Measurements from ENCODE around the gene SLU7. TPM values are rescaled to one million over a fixed set of nuclear protein-coding genes. Genes with fewer than 3 reads are reported as not detected.

The SLU7 gene
- total and polyA plus RNA-seq, 2 donors (not counting 1 experiment from before 2014, with no cell fraction given), result 47.1 to 79.4 TPM

- no peak overlapping the region for H3K27ac ChIP-seq (ENCODE audit: insufficient read depth, low read length)
- H2AFZ ChIP-seq (ENCODE audit: low read length), result no peak overlapping the region
- H3K4me2 ChIP-seq (ENCODE audit: extremely low read depth, insufficient read depth, low read length), result no peak overlapping the region
- H3K9me3 ChIP-seq (ENCODE audit: control insufficient read depth, insufficient read depth, low read depth, low read length), result no peaks in the 10 kb centered on the region
- peaks cover 2% of the 10 kb centered on the region for H3K27me3 ChIP-seq (ENCODE audit: control insufficient read depth, insufficient read depth, low read length)
- H3K79me2 ChIP-seq (ENCODE audit: control insufficient read depth, insufficient read depth, low read length), result no peaks in the 10 kb centered on the region
- no peak for TF ChIP-seq EZH2 (IDR thresholded peaks at IDR 0.05; ENCODE audit: low read length, missing control alignments)
- TF ChIP-seq, protein P1, sequence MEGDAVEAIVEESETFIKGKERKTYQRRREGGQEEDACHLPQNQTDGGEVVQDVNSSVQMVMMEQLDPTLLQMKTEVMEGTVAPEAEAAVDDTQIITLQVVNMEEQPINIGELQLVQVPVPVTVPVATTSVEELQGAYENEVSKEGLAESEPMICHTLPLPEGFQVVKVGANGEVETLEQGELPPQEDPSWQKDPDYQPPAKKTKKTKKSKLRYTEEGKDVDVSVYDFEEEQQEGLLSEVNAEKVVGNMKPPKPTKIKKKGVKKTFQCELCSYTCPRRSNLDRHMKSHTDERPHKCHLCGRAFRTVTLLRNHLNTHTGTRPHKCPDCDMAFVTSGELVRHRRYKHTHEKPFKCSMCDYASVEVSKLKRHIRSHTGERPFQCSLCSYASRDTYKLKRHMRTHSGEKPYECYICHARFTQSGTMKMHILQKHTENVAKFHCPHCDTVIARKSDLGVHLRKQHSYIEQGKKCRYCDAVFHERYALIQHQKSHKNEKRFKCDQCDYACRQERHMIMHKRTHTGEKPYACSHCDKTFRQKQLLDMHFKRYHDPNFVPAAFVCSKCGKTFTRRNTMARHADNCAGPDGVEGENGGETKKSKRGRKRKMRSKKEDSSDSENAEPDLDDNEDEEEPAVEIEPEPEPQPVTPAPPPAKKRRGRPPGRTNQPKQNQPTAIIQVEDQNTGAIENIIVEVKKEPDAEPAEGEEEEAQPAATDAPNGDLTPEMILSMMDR (conservative IDR thresholded peaks at IDR 0.05 in 1 of 2, IDR thresholded peaks at IDR 0.05 in 1 of 2; ENCODE audit: low read depth in 1 of 2, low read length in 2 of 2), result no peak
- no peaks in the 10 kb centered on the region for H4K20me1 ChIP-seq (ENCODE audit: control insufficient read depth, extremely low read depth, insufficient read depth, low read length)
- no peak overlapping the region for H3K4me3 ChIP-seq (replicated peaks in 1 of 4; ENCODE audit: control extremely low read depth in 1 of 4, insufficient read depth in 1 of 4, low read depth in 3 of 4, low read length in 4 of 4)
- no peaks in the 10 kb centered on the region for H3K4me1 ChIP-seq (ENCODE audit: control insufficient read depth, extremely low read depth, insufficient read depth, low read length)
- no peak overlapping the region for H3K9ac ChIP-seq (ENCODE audit: insufficient read depth, low read length)
- no peak for DNase-seq (ENCODE audit: low read depth in 2 of 2)
- no peaks in the 10 kb centered on the region for H3K36me3 ChIP-seq (ENCODE audit: control insufficient read depth, insufficient read depth, low read length)
Observed at GRCh38 chr5:160452795-160453194, 33.9 kb upstream of the SLU7 start.

GRCh38 chr5:160452036-160452435 lies 33.2 kb upstream of the SLU7 start:
- Histone ChIP-seq H4K20me1 (ENCODE audit: control insufficient read depth, extremely low read depth, insufficient read depth, low read length) (no peaks in the 10 kb centered on the region), H3K9ac (ENCODE audit: insufficient read depth, low read length) (no peak overlapping the region), H3K4me3 (replicated peaks in 1 of 4; ENCODE audit: control extremely low read depth in 1 of 4, insufficient read depth in 1 of 4, low read depth in 3 of 4, low read length in 4 of 4) (no peak overlapping the region), H3K4me1 (ENCODE audit: control insufficient read depth, extremely low read depth, insufficient read depth, low read length) (no peaks in the 10 kb centered on the region), H3K27ac (ENCODE audit: insufficient read depth, low read length) (no peak overlapping the region), H3K36me3 (ENCODE audit: control insufficient read depth, insufficient read depth, low read length) (no peaks in the 10 kb centered on the region), H3K27me3 (ENCODE audit: control insufficient read depth, insufficient read depth, low read length) (peaks cover 2% of the 10 kb centered on the region), H3K79me2 (ENCODE audit: control insufficient read depth, insufficient read depth, low read length) (no peaks in the 10 kb centered on the region), H3K9me3 (ENCODE audit: control insufficient read depth, insufficient read depth, low read depth, low read length) (no peaks in the 10 kb centered on the region), H3K4me2 (ENCODE audit: extremely low read depth, insufficient read depth, low read length) (no peak overlapping the region), H2AFZ (ENCODE audit: low read length) (no peak overlapping the region)
- no peak for DNase-seq (ENCODE audit: low read depth in 2 of 2)
- TF ChIP-seq EZH2 (IDR thresholded peaks at IDR 0.05; ENCODE audit: low read length, missing control alignments), result no peak
- TF ChIP-seq, protein P1 (conservative IDR thresholded peaks at IDR 0.05 in 1 of 2, IDR thresholded peaks at IDR 0.05 in 1 of 2; ENCODE audit: low read depth in 1 of 2, low read length in 2 of 2), result no peak

- Histone ChIP-seq H3K4me2 (ENCODE audit: extremely low read depth, insufficient read depth, low read length) (no peak overlapping the region), H3K27ac (ENCODE audit: insufficient read depth, low read length) (no peak overlapping the region), H3K79me2 (ENCODE audit: control insufficient read depth, insufficient read depth, low read length) (no peaks in the 10 kb centered on the region), H3K27me3 (ENCODE audit: control insufficient read depth, insufficient read depth, low read length) (peaks cover 2% of the 10 kb centered on the region), H3K4me3 (replicated peaks in 1 of 4; ENCODE audit: control extremely low read depth in 1 of 4, insufficient read depth in 1 of 4, low read depth in 3 of 4, low read length in 4 of 4) (no peak overlapping the region), H3K9ac (ENCODE audit: insufficient read depth, low read length) (no peak overlapping the region), H2AFZ (ENCODE audit: low read length) (no peak overlapping the region), H3K4me1 (ENCODE audit: control insufficient read depth, extremely low read depth, insufficient read depth, low read length) (no peaks in the 10 kb centered on the region), H3K9me3 (ENCODE audit: control insufficient read depth, insufficient read depth, low read depth, low read length) (no peaks in the 10 kb centered on the region), H3K36me3 (ENCODE audit: control insufficient read depth, insufficient read depth, low read length) (no peaks in the 10 kb centered on the region), H4K20me1 (ENCODE audit: control insufficient read depth, extremely low read depth, insufficient read depth, low read length) (no peaks in the 10 kb centered on the region)
- DNase-seq (ENCODE audit: low read depth in 2 of 2), result no peak
- TF ChIP-seq, protein P1 (conservative IDR thresholded peaks at IDR 0.05 in 1 of 2, IDR thresholded peaks at IDR 0.05 in 1 of 2; ENCODE audit: low read depth in 1 of 2, low read length in 2 of 2), result no peak
- no peak for TF ChIP-seq EZH2 (IDR thresholded peaks at IDR 0.05; ENCODE audit: low read length, missing control alignments)
Observed at GRCh38 chr5:160451281-160451680, 32.4 kb upstream of the SLU7 start.
